ENCODE measurements around the gene APOC1. TPM values are rescaled to one million over a fixed set of nuclear protein-coding genes. Genes with fewer than 3 reads are reported as not detected.
A peak's percentile ranks its signal among the peaks of the same experiment; 100 is the strongest.

Gene APOC1
- total and polyA plus RNA-seq, 9 donors: 14.4 to 625 (median 47.4) TPM

GRCh38 chr19:44948237-44948636 is 33.8 kb downstream of the APOC1 start:
- no peaks in the 10 kb centered on the region for H3K27me3 ChIP-seq
- no peaks in the 10 kb centered on the region for H3K36me3 ChIP-seq
- intact Hi-C loops (cut with DNase I): loop anchor here in 1 of 4 donors (2.0 kb wide), 1 partner anchor 43 kb away; the partner anchor contains the start of gene APOE
- TF ChIP-seq EP300 (IDR thresholded peaks at IDR 0.05): no peak
- TF ChIP-seq POLR2A (IDR thresholded peaks at IDR 0.05): no peak
- TF ChIP-seq CTCF (IDR thresholded peaks at IDR 0.05): no peak
- H3K4me3 ChIP-seq: no peak overlapping the region
- DNase-seq: no peak
- no peak overlapping the region for H3K27ac ChIP-seq
- no peaks in the 10 kb centered on the region for H3K9me3 ChIP-seq
- peaks cover 2% of the 10 kb centered on the region for H3K4me1 ChIP-seq (ENCODE audit: insufficient read depth)
- 70 to 74% (median 73%) methylated on average over 5 of the region's 5 CpGs for WGBS, 3 donors

GRCh38 chr19:44948763-44949374 is 34.5 kb downstream of the APOC1 start:
- peaks cover 2% of the 10 kb centered on the region for H3K4me1 ChIP-seq (ENCODE audit: insufficient read depth)
- TF ChIP-seq POLR2A (IDR thresholded peaks at IDR 0.05) (no peak), EP300 (IDR thresholded peaks at IDR 0.05) (no peak), CTCF (IDR thresholded peaks at IDR 0.05) (no peak)
- no peak overlapping the region for H3K4me3 ChIP-seq
- H3K27me3 ChIP-seq: no peaks in the 10 kb centered on the region
- intact Hi-C loops (cut with DNase I): loop anchor here in 1 of 4 donors (2.0 kb wide), 1 partner anchor 44 kb away; the partner anchor contains the start of gene APOE
- H3K36me3 ChIP-seq: no peaks in the 10 kb centered on the region
- no peaks in the 10 kb centered on the region for H3K9me3 ChIP-seq
- WGBS, 3 donors: 85 to 91% (median 90%) methylated on average over 4 to 5 of the region's 5 CpGs
- H3K27ac ChIP-seq: no peak overlapping the region
- no peak for DNase-seq

GRCh38 chr19:44949550-44949949 is 35.1 kb downstream of the APOC1 start:
- no peak overlapping the region for H3K27ac ChIP-seq
- DNase-seq: no peak
- H3K27me3 ChIP-seq: no peaks in the 10 kb centered on the region
- H3K4me3 ChIP-seq: no peak overlapping the region
- no peaks in the 10 kb centered on the region for H3K9me3 ChIP-seq
- intact Hi-C loops (cut with DNase I): loop anchor here in 1 of 4 donors (2.0 kb wide), 1 partner anchor 45 kb away; the partner anchor contains the start of gene APOE
- H3K36me3 ChIP-seq: no peaks in the 10 kb centered on the region
- 77 to 81% (median 80%) methylated on average over 9 of the region's 9 CpGs for WGBS, 3 donors
- no peak for TF ChIP-seq EP300 (IDR thresholded peaks at IDR 0.05)
- no peak for TF ChIP-seq CTCF (IDR thresholded peaks at IDR 0.05)
- no peak for TF ChIP-seq POLR2A (IDR thresholded peaks at IDR 0.05)
- H3K4me1 ChIP-seq (ENCODE audit: insufficient read depth): peaks cover 2% of the 10 kb centered on the region

DNA sequence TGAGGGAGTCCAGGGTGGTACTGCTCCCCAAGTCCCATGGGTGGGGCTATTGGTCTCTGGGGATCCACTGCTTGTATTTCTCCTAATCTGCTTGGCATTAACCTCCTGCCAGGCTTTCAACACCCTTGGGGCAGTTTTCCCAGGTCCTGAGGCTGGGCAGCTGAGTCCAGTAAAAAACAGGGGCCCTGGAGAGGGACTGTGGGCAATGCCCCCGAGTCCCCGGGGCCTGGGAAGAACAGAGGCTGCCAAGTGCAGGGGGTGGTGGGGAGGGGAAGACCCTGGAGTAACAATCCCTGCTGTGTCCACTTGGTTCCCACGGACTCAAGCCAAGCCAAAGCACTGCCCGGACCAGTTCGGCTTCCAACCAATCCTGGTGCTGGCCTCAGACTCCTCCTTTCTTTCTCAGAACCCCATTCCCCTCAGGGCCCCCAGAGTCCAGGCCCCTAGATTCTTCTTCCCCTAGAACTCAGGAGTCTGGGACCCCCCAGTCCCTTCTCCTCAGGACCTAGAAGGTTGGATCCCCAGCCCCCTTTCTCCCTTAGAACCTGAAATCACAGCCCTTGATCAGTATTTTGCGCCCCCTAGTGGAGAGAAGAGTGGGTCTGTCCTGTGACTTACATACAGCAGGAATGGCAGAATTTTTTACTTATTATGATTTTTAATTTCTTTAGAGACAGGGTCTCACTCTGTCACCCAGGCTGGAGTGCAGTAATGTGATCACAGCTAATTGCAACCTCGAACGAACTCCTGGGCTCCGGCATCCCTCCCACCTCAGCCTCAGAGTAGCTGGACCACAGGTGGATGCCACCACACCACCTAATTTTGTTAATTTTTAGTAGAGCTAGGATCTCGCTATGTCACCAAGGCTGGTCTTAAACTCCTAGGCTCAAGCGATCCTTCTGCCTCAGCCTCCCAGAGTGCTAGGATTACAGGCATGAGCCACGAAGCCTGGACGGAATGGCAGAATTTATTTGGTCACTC is 37.1 kb downstream of the APOC1 start:
- peak; percentile 55 to 74 (median 62) for DNase-seq
- intact Hi-C loops (cut with DNase I): loop anchor here in 3 of 4 donors (2.0 to 5.0 kb wide), 2 partner anchors 47 to 49 kb away; partner anchors contain the start of gene APOE (in 1 of the 3)
- Histone ChIP-seq H3K36me3 (no peaks in the 10 kb centered on the region), H3K27ac (peak overlapping the region; percentile 0 to 2), H3K27me3 (no peaks in the 10 kb centered on the region), H3K4me3 (no peak overlapping the region), H3K9me3 (no peaks in the 10 kb centered on the region), H3K4me1 (ENCODE audit: insufficient read depth) (peaks cover 9% of the 10 kb centered on the region)
- peak; percentile 73 to 82 (median 78) for TF ChIP-seq CTCF (IDR thresholded peaks at IDR 0.05)
- TF ChIP-seq EP300 (IDR thresholded peaks at IDR 0.05): no peak
- WGBS, 3 donors: 32 to 42% (median 35%) methylated on average over 12 to 13 of the region's 13 CpGs

Data from ovary (tissue), 9 donors.